SK-N-SH treated with all-trans-retinoic acid at 6 μM for 48 hours (cell line): ENCODE results near the gene EFNB2.

Experiments used
- ARNTL ChIP-seq: fragments of 450-650 bp; formaldehyde crosslinking; IDR thresholded peaks from 2 replicates; pipeline ENCODE4 v1.5.0; 2020; ENCODE audit warnings: low read depth, mild to moderate bottlenecking, moderate library complexity, borderline replicate concordance
- BACH2 ChIP-seq: fragments of 250-450 bp; sonication (Bioruptor Pico); IDR thresholded peaks from 2 replicates; pipeline ENCODE4 v1.9.0; 2021; ENCODE audit warnings: mild to moderate bottlenecking, borderline replicate concordance
- TOX ChIP-seq: fragments of 250-450 bp; sonication (Bioruptor Pico); IDR thresholded peaks from 2 replicates; pipeline ENCODE4 v1.8.0; 2021; ENCODE audit warnings: mild to moderate bottlenecking, moderate library complexity, borderline replicate concordance
- ZFP30 ChIP-seq: fragments of 450-650 bp; formaldehyde crosslinking; IDR thresholded peaks from 2 replicates; pipeline ENCODE4 v1.5.0; 2022; ENCODE audit warnings: mild to moderate bottlenecking, moderate library complexity
- ZNF8 ChIP-seq: fragments of 450-650 bp; formaldehyde crosslinking; IDR thresholded peaks from 2 replicates; pipeline ENCODE4 v1.5.0; 2020; ENCODE audit warnings: mild to moderate bottlenecking, moderate library complexity
- TF ChIP-seq, protein P1 (sequence below): fragments of 250-450 bp; sonication (Bioruptor Pico); IDR thresholded peaks from 2 replicates; pipeline ENCODE4 v1.8.0; 2020; ENCODE audit warnings: mild to moderate bottlenecking, moderate library complexity, borderline replicate concordance
- TF ChIP-seq, protein P2 (sequence below): fragments of 250-450 bp; sonication (Bioruptor Pico); IDR thresholded peaks from 2 replicates; pipeline ENCODE4 v1.5.1; 2021; ENCODE audit warnings: mild to moderate bottlenecking, moderate library complexity

DNA sequence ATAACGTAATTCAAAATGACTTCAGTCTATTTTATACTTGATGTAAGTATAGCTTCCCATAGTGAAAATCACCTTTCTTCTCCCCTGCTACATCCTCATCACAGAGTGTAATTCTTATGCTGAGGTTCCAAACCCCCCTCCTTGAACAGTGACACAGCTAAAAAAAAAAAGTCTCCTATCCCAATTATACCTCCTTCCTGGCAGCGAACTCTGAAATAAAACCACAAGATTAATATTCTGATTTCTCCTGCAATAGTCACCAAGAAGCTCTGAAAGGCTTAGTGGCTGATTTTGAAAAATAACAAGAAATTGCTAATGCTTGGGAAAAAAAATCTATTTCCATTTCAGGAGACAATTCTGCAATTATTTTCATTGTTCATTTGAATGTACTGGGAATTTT lies 36.3 kb downstream of the EFNB2 start:
- TF ChIP-seq ZFP30 (CRISPR knock-in tag), result no peak
- no peak for TF ChIP-seq TOX (CRISPR knock-in tag)
- TF ChIP-seq, protein P1, sequence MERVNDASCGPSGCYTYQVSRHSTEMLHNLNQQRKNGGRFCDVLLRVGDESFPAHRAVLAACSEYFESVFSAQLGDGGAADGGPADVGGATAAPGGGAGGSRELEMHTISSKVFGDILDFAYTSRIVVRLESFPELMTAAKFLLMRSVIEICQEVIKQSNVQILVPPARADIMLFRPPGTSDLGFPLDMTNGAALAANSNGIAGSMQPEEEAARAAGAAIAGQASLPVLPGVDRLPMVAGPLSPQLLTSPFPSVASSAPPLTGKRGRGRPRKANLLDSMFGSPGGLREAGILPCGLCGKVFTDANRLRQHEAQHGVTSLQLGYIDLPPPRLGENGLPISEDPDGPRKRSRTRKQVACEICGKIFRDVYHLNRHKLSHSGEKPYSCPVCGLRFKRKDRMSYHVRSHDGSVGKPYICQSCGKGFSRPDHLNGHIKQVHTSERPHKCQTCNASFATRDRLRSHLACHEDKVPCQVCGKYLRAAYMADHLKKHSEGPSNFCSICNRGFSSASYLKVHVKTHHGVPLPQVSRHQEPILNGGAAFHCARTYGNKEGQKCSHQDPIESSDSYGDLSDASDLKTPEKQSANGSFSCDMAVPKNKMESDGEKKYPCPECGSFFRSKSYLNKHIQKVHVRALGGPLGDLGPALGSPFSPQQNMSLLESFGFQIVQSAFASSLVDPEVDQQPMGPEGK (CRISPR knock-in tag), result no peak
- no peak for TF ChIP-seq ARNTL (CRISPR knock-in tag)
- TF ChIP-seq, protein P2, sequence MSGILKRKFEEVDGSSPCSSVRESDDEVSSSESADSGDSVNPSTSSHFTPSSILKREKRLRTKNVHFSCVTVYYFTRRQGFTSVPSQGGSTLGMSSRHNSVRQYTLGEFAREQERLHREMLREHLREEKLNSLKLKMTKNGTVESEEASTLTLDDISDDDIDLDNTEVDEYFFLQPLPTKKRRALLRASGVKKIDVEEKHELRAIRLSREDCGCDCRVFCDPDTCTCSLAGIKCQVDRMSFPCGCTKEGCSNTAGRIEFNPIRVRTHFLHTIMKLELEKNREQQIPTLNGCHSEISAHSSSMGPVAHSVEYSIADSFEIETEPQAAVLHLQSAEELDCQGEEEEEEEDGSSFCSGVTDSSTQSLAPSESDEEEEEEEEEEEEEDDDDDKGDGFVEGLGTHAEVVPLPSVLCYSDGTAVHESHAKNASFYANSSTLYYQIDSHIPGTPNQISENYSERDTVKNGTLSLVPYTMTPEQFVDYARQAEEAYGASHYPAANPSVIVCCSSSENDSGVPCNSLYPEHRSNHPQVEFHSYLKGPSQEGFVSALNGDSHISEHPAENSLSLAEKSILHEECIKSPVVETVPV, result no peak
- TF ChIP-seq ZNF8, result no peak
- no peak for TF ChIP-seq BACH2 (CRISPR knock-in tag)
